Activated CD8-positive, alpha-beta T cell treated with anti-CD3 and anti-CD28 coated beads, Interleukin-2, amount 10 ng/mL, durations not matched to agents 7 days and 5 days (primary cell): Measurements from ENCODE around the gene CHST15. TPM values are rescaled to one million over a fixed set of nuclear protein-coding genes. Genes with fewer than 3 reads are reported as not detected.

Source experiments
- ATAC-seq: fragments of 150-1000 bp; cut with Tn5 transposase; one replicate; pipeline ENCODE4 v1.10.0; 2021; ENCODE audit warnings: moderate library complexity
- CTCF ChIA-PET: fragments of 350-600 bp; sonication (Branson Sonifier 250); formaldehyde crosslinking; loops from one replicate; lab custom pipeline; 2021; ENCODE audit warnings: antibody characterized with exemption; lab: Charles Lee
- POLR2A ChIA-PET: fragments of 350-600 bp; sonication (Branson Sonifier 250); formaldehyde crosslinking; loops from one replicate; lab custom pipeline; 2021; ENCODE audit warnings: antibody characterized with exemption; lab: Charles Lee
- DNase-seq: peaks from one replicate; pipeline ENCODE4 v3.0.0-alpha.2; 2020
- H3K27ac Mint-ChIP-seq: one replicate; pipeline ENCODE4 v1.8.0; 2021; ENCODE audit warnings: mild to moderate bottlenecking, mixed read lengths
- H3K27me3 Mint-ChIP-seq: one replicate; pipeline ENCODE4 v1.8.0; 2021; ENCODE audit warnings: low read depth, mixed read lengths
- H3K36me3 Mint-ChIP-seq: one replicate; pipeline ENCODE4 v1.8.0; 2021; ENCODE audit warnings: low read depth, mixed read lengths
- H3K4me1 Mint-ChIP-seq: one replicate; pipeline ENCODE4 v1.8.0; 2021; ENCODE audit warnings: low read depth, mixed read lengths
- H3K4me3 Mint-ChIP-seq: one replicate; pipeline ENCODE4 v1.8.0; 2021; ENCODE audit warnings: mild to moderate bottlenecking, mixed read lengths
- H3K9me3 Mint-ChIP-seq: one replicate; pipeline ENCODE4 v1.8.0; 2022; ENCODE audit warnings: mixed read lengths; ENCODE audit not compliant: insufficient read depth
- total RNA-seq, 2 experiments: library from RNA; stranded (reverse); gene quantifications; one replicate each; pipeline ENCODE4 v1.2.3, GENCODE V29; 2021

The CHST15 gene
- total RNA-seq, 2 experiments from 2014 or later: not detected

DNA sequence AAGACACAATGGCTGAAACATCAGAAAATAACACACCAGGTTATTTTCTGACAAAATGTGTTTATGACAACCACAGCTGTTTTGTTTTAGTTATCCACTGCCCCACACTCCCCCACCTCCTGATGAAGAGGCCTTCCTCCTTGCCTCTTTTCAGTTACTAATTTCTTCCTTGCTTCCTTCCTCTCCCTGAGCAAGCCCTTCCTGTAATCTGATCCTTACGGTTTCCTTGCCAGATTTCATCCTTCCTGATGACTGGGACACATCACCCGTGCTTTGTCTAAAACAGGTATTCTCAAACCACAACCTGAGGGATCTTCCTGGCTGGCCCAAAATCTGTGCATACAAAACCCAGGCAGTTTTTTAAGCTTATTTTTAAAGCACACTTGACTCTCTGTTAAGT is 39.4 kb downstream of the CHST15 start:
- Mint-ChIP-seq H3K4me3 (no peak overlapping the region), H3K36me3 (no peaks in the 10 kb centered on the region), H3K27ac (no peak overlapping the region), H3K27me3 (peaks cover 3% of the 10 kb centered on the region), H3K9me3 (no peaks in the 10 kb centered on the region), H3K4me1 (no peaks in the 10 kb centered on the region)
- POLR2A ChIA-PET: interaction anchor here (0.6 kb wide), 1 partner anchor 76 kb away, joined by 3 read pairs; no protein-coding TSS in a partner anchor
- DNase-seq: no peak
- ATAC-seq: no peak
- CTCF ChIA-PET: no interaction called here

DNA sequence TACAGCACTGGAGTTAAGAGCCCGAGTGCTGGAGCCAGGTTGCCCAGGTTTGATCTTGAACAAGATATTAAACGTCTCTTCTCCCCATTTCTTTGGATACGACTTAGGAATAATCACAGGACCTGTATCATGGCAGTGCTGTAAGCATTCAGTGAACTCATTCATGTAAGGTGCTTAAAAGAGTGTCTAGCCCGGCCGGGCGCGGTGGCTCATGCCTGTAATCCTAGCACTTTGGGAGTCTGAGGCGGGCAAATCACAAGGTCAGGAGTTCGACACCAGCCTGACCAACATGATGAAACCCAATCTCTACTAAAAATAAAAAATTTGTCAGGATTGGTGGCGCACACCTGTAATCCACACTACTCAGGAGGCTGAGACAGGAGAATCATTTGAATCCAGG is 40.8 kb downstream of the CHST15 start:
- ChIA-PET CTCF (no interaction called here), POLR2A (no interaction called here)
- Mint-ChIP-seq H3K27me3 (peaks cover 3% of the 10 kb centered on the region), H3K4me3 (no peak overlapping the region), H3K4me1 (no peaks in the 10 kb centered on the region), H3K36me3 (no peaks in the 10 kb centered on the region), H3K9me3 (no peaks in the 10 kb centered on the region), H3K27ac (no peak overlapping the region)
- ATAC-seq (no peak), DNase-seq (no peak)

DNA sequence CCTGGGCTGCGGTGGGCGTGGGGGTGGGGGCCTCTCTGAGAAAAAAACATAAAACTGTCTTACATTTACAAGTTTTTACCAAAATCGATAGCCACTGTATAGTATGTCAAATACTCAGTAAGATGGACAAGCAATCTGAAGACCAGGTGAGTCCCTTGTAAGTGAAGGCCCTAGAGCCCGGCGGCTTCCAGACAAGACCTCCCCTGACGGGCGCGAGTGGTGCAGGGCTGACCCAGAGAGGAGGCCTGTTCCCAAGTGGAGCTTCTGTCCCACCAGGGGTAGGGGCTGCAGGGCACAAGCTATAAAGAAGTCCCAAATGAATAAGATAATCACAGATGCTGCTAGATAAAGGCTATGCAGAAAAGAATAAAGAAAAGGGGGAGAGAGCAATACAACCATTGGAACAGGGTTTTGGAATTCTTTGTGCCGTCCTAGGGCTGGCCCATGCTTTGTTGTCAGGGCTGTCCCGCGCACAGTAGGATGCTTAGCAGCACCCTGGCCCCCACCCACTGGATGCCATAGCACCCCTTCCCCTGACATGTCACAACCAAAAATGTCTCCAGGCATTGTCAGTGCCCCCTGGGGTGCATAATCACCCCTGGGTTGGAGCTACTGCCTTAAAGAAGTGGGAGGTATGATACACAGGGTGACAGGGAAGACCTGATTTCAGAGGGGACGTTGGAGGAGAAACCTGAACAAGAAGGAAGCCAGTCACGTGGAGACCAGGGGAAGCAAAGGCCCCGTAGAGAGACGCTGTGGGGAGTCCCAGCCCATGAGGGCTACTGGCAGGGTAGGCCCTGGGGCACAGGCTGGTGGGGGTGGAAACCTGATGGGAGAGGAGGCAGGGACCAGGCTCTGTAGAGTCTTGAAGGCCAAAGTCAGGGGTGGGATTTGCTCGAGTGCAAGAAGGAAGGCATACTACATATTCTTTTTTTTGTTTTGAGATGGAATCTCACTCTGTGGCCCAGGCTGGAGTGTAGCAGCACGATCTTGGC is 43.1 kb downstream of the CHST15 start:
- Mint-ChIP-seq H3K9me3 (no peaks in the 10 kb centered on the region), H3K36me3 (no peaks in the 10 kb centered on the region), H3K4me1 (no peaks in the 10 kb centered on the region), H3K4me3 (no peak overlapping the region), H3K27me3 (peaks cover 5% of the 10 kb centered on the region), H3K27ac (no peak overlapping the region)
- POLR2A ChIA-PET: no interaction called here
- ATAC-seq (no peak), DNase-seq (no peak)
- CTCF ChIA-PET: no interaction called here

DNA sequence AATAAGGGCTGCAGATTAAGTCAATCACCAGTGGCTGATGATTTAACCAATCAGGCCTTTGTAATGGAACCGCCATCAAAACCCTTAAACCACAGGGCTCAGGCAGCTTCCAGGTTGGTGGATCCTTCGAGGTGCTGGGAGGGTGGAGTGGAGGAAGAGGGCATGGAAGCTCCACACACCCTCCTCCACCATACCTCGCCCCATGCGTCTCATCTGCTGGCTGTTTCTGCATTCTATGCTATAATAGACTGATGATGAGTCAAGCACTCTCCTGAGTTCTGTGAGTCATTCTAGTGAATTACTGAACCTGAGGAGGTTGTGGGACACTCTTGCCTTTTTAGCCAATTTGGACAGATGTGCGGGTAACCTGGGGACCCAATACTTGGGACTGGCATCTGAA is 43.9 kb downstream of the CHST15 start:
- ChIA-PET CTCF (no interaction called here), POLR2A (no interaction called here)
- DNase-seq (no peak), ATAC-seq (no peak)
- no peaks in the 10 kb centered on the region for H3K36me3 Mint-ChIP-seq
- no peak overlapping the region for H3K27ac Mint-ChIP-seq
- H3K9me3 Mint-ChIP-seq: no peaks in the 10 kb centered on the region
- H3K4me3 Mint-ChIP-seq: no peak overlapping the region
- peaks cover 3% of the 10 kb centered on the region for H3K27me3 Mint-ChIP-seq
- no peaks in the 10 kb centered on the region for H3K4me1 Mint-ChIP-seq

DNA sequence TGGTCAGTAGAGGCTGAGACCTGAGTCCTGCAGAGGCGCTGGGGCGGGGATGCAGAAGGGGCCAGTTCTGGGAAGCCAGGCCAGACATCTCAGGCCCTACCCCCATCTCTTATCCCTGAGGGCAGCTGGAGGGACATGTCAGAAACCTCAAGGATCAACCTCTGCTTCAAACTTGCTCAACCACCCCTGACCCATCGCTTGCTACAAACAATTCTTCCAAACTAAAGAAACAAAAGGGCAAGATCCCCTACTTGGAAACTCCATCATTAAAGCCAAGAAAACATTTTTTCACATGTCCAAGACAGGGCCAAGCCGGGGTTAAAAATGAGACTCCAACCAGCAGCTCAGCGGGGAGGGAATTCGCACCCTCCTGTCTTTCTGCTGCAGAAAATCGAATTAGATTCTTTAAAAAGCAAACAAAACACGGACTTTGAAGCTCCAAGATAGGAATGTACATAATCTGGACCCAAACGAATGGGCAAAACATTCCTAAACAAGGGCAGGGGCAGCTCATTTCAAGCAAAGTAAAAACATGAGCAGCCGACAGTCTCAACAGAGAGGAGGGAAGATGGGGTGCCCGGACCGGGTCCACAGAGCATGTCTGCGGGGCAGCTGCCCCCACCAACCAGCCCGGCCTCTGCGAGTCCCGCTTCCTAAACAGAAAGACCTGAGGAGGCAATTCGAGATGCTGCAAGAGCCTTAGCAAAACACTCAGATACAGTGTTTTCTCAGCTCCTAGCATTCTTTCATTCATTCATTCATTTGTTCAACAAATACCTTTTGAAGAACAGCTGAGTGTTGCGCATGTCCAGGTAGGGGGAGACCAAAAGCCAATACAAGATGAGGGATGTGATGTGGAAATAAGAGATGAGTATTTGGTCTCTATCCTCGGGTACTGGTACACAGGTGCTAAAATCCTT is 44.8 kb downstream of the CHST15 start:
- Mint-ChIP-seq H3K4me1 (peaks cover 1% of the 10 kb centered on the region), H3K27ac (no peak overlapping the region), H3K9me3 (no peaks in the 10 kb centered on the region), H3K4me3 (no peak overlapping the region), H3K36me3 (no peaks in the 10 kb centered on the region), H3K27me3 (peaks cover 6% of the 10 kb centered on the region)
- DNase-seq: no peak
- POLR2A ChIA-PET: no interaction called here
- CTCF ChIA-PET: no interaction called here
- no peak for ATAC-seq

DNA sequence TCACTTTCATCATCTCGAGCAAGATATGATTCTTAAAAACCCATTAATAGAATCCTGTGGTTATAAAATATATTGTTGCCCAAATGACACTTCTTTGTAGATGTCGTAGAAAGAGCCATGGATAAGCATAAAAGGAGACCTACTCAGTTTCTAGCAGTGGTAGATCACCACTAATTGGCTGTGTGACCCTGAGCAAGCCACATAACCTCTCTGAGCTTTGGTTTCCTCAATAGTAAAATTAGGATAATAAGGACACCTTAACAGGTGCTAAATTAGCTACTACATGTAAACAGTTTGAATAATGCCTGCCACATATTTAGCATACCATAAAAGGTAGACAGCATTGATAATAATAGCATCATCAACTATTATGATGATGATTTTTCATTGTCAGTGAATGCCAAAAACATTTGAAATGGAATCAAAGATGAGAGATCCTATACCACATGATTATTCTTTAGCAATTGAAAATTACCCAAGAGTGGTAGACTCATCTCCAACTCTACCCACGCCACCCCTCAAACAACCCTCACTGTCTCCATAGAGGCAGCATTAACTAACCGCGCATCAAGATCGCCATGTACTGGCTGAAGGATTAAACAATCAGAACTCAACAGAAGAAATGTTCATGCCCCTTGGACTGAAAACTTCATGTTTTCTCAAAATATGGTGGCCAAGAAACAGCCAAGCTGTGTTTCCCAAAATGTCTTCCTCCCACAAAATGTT is 45.8 kb downstream of the CHST15 start:
- CTCF ChIA-PET: no interaction called here
- Mint-ChIP-seq H3K36me3 (no peaks in the 10 kb centered on the region), H3K27me3 (peaks cover 8% of the 10 kb centered on the region), H3K4me1 (peaks cover 12% of the 10 kb centered on the region), H3K27ac (no peak overlapping the region), H3K4me3 (no peak overlapping the region), H3K9me3 (no peaks in the 10 kb centered on the region)
- DNase-seq (no peak), ATAC-seq (no peak)
- POLR2A ChIA-PET: no interaction called here

DNA sequence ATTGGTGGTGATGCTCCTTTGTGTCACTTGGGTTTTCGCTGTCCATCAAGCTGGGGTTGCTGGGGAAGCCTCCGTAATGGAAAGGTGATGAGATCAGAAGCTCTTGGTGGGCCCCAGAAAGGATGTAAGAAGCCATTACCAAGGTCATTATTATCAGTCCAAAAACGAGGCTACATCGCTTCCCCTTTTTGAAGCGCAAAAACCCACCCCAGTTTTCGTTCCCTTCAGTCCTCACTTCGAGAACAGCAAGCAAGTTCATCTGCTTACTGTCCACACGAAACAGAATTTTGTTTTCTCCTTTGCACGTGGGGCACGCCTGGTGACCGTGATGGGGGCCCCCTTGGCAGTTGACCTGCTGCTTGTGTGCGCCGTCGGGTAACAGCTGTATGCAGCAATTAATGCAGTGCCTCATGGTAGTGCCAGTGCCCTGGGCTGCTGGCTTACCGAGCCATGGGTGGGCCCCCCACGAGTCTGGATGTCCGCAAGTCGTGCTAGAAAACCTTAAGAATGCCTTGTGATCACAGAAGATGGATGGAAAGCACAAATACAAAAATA is 47.5 kb downstream of the CHST15 start:
- H3K4me1 Mint-ChIP-seq: peaks cover 13% of the 10 kb centered on the region
- DNase-seq: no peak
- no peaks in the 10 kb centered on the region for H3K36me3 Mint-ChIP-seq
- CTCF ChIA-PET: no interaction called here
- H3K27ac Mint-ChIP-seq: no peak overlapping the region
- H3K9me3 Mint-ChIP-seq: no peaks in the 10 kb centered on the region
- ATAC-seq: no peak
- H3K4me3 Mint-ChIP-seq: no peak overlapping the region
- H3K27me3 Mint-ChIP-seq: peaks cover 12% of the 10 kb centered on the region
- POLR2A ChIA-PET: no interaction called here

DNA sequence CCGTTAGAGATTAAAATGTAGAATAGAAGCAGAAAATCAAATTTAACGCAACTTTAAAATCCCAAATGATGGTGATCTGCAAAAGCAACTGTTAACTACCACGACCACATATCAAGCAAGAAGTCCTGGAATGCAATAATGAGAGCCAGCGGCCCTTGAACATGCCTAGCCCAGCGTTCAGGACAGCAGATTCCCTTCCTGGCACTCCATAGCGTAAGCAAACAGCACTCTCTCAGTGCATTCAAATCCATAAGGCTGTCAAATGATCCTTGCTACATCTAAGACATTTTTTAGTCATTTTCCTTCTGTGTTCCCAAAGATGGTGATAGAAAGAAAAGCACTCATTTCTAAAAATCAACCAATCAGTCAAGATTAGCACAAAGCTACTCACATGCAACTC is 48.1 kb downstream of the CHST15 start:
- no peaks in the 10 kb centered on the region for H3K9me3 Mint-ChIP-seq
- CTCF ChIA-PET: no interaction called here
- H3K4me1 Mint-ChIP-seq: peaks cover 13% of the 10 kb centered on the region
- peaks cover 12% of the 10 kb centered on the region for H3K27me3 Mint-ChIP-seq
- no peak for DNase-seq
- no peaks in the 10 kb centered on the region for H3K36me3 Mint-ChIP-seq
- POLR2A ChIA-PET: no interaction called here
- ATAC-seq: no peak
- H3K4me3 Mint-ChIP-seq: no peak overlapping the region
- H3K27ac Mint-ChIP-seq: no peak overlapping the region

DNA sequence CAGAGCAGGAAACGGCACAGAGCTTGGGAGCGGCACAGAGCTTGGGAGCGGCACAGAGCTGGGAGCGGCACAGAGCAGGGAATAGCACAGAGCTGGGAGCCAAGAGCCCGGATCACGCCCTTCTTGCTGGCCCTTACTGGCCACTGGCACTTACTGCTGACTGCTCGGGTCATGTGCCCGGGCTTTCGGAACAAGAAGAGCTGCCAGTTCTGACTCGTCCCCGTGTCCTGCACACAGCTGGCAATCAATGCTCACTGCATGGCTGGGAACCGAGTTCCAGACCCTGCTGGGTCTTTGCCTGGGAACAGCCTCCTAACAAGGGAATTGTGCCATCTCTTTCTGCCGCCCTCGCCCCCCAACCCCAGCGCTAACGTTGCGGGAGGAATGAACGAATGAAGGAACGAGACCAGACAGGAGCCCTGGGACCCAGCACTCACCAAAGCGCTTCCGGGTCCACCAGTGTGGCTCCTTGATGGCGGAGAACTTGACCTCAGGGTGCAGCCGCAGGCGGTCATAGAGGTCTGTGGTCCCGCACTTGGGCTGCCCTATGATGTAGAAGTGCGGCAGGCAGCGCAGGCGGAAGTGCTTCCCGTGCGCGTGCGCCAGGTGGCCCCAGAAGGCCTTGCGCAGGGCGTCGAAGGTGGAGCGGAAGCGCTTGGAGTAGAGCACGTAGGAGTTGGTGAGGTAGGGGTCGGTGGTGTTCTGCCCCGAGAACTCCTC is 49.1 kb downstream of the CHST15 start:
- H3K27me3 Mint-ChIP-seq: peaks cover 12% of the 10 kb centered on the region
- POLR2A ChIA-PET: no interaction called here
- H3K9me3 Mint-ChIP-seq: no peaks in the 10 kb centered on the region
- CTCF ChIA-PET: no interaction called here
- DNase-seq (no peak), ATAC-seq (no peak)
- H3K4me1 Mint-ChIP-seq: peaks cover 13% of the 10 kb centered on the region
- H3K4me3 Mint-ChIP-seq: no peak overlapping the region
- no peak overlapping the region for H3K27ac Mint-ChIP-seq
- no peaks in the 10 kb centered on the region for H3K36me3 Mint-ChIP-seq

DNA sequence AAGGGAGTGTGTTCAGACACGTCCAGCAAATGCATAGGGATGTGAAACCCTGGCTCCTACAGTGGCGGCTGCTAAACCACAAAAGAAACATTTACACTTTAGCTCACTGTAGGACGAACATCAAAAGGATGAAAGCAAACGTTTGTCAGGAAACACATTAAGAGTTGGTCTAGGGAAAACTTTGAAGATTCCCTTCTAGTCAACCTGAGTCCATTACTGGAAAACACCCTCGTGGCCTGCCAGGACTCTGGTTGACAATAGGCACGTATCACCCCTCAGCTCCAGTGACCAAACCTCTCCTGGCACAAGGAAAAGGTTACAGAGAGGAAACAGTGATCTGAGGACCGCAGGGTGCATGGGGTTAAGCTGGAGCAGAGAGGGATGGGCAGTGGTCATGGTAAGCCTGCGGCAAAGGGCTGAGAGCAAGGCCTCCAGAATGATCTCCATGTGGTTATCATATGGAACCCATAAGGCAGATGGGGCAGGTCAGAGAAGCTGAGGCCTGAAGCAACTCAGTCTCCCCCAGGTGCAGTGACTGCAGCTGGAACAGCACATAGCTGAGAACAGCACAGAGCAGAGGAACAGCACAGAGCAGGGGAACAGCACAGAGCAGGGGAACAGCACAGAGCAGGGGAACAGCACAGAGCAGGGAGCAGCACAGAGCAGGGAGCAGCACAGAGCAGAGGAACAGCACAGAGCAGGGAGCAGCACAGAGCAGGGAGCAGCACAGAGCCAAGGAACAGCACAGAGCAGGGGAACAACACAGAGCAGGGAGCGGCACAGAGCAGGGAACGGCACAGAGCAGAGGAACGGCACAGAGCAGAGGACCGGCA is 49.9 kb downstream of the CHST15 start:
- H3K9me3 Mint-ChIP-seq: no peaks in the 10 kb centered on the region
- DNase-seq: no peak
- POLR2A ChIA-PET: interaction anchor here (0.6 kb wide), 1 partner anchor 758 kb away, joined by 3 read pairs; no protein-coding TSS in a partner anchor
- peaks cover 12% of the 10 kb centered on the region for H3K27me3 Mint-ChIP-seq
- H3K27ac Mint-ChIP-seq: no peak overlapping the region
- peak; percentile 53 for ATAC-seq
- peaks cover 13% of the 10 kb centered on the region for H3K4me1 Mint-ChIP-seq
- H3K36me3 Mint-ChIP-seq: no peaks in the 10 kb centered on the region
- CTCF ChIA-PET: no interaction called here
- H3K4me3 Mint-ChIP-seq: no peak overlapping the region
